HG03045 (cell line): ENCODE data around the gene EMP1.
"Not testable (repeated sequence)": the region's sequence is repeated elsewhere in the genome, so short reads cannot be mapped to it uniquely, and the experiment has no call there.

ENCODE experiments used
- ATAC-seq: cut with Tn5 transposase; IDR thresholded peaks from one replicate; pipeline ENCODE4 v1.9.1; 2021; ENCODE audit warnings: mild to moderate bottlenecking, moderate library complexity; ENCODE audit not compliant: unreplicated experiment

Gene EMP1

DNA sequence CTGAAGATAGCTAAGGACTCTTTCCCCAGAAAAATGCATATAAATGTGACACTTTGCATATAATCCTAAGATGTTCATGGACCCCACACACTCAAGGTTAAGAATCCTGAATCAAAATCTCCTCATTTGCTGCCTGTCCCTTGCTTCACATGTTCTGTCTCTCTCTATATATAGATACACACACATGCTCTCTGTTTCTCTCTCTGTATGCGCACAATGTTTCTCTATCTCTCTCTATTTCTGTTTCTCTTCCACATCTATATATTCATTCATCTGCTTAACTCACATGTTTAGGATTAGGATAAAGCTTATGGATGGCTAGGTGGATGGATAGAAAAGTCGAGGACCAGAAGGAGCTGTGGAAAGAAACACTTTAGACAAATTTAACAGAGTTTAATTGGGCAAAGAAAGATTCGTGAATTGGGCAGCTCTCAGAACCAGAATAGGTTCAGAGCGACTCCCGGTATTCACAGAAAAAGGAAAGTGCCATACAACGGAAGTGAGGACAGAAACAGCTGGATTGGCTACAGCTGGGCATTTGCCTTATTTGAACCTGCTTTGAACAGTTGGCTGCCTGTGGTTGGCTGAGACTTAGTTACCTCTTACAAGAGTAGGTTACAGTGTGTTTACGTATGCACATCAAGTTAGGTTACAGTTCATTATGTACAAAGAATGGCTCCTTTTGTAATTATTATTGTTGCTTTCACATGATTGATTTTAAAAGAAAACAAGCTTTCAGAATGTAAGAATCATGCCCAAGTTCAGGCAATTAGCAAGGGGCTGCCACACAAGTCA is 57.6 kb downstream of the EMP1 start:
- ATAC-seq: no peak

DNA sequence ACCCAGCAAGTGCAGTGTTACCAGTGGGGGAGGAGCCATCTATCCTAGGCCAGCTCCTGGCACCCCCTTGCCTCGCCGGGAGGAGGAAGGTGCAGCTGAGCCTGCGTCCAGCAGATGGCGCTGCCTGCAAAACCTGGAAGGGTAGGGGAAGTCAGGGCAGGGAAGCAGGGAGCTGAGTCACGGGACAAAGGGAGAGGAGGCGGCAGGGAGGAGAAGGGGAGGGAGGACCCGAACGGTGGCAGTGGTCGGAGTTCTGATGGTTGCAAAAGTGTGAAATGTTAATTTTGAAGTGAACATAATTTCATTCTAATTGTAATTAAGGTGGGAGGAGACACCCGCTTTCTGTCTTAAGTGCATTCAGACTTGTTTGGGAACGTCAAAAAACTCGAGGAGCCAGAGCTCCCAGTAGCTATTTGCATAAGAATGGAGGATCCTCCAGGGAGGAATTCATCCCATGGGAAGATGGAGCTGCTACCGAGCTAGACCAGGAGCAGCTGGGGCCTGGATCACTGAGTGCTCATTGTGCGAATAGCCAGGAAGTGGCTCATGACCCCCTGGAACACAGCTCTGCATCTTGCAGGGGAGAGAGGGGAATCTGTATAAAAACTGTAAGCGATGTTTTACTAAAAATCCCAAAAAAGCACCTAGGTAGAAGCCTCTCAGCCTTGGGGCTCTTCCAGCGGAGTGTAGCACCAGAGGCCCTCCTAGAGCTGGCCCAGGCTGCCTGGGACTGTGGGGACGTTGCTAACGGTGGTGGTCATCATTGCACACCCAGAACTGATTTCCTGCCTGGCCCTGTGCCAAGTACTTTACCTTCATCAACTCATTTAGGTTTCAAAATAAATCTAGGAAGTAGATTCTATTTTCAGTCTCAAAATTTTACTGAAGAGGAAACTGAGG is 59.5 kb downstream of the EMP1 start:
- ATAC-seq: peak; percentile 93

DNA sequence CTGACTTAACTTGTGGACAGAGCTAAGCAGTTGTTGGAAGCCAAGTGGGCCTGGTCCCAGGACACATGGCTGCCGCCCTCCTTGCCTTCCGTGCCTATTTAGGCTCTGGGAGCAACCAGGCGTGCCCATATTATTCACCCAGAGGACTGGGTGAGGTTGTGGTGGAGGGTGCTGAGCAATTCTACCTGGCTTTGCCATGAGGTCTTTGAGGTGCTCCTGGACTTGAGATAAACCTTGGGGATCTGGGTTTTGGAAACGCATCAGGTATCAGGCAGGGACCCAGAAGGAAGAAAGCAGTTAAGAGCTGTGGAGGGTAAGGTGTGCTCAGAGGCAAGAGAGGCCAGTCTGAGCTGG is 60.1 kb downstream of the EMP1 start:
- no peak for ATAC-seq

DNA sequence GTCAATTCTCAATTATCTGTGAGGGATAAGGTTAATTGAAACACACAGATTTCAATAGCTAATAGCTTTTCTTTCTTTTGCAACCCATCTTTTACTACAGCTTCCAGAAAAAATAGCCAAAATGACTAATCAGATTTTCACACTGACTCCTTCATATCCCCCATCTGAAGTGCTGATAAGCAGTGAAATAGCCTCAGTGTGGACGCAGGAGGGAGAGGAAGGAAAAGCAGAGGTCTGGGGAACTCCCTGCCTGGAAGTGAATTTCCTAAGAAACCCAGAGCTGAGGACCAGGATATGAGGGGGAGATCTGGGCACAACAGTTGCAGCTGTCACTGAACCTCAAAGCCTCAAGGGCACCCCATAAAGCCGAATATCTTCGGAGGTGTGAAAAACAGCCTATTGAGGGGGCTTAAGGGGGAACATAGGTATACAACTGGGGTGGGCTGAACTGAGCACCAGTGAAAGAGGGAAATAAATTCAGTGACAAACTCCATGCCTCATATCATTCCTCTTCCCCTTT is 60.9 kb downstream of the EMP1 start:
- no peak for ATAC-seq

DNA sequence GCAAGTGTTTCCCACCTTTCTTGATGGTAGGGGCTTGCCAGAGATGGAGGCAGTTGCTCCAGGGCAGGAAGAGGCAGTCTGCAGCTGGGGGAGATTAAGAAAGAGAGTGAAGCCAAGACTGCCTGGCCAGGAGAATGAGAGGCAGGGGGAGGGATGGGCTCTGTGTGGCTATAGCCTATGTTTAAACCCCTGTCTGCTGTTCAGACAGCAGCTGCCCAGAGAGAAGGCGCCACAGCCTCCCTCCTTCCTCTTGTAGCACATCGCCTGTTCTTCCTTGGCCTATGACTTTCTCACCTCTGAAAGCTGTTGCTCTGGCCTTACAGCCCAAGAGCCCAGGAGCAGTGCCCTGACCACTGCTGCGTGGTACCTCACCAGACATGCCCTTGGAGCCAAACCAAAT is 61.7 kb downstream of the EMP1 start:
- no peak for ATAC-seq

DNA sequence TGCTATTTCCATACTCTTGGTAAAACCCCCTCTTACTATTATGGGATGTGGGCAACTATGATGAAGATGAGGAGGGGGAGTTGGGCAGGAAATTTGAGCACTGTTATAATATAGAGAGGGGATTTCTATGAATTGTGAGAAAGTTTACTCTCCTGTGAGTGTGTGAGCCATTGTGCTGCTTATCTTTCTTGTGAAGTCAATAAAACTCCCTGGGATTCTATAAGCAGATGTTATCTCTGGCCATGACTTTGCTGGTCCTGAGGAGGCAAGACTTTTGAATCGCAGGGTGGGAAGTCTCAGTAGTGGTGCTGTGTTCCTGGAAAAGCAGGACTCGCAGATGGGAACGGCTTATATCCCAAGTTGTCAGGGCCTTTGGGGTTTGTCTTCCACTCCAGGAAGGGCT is 62.2 kb downstream of the EMP1 start:
- ATAC-seq: no peak

DNA sequence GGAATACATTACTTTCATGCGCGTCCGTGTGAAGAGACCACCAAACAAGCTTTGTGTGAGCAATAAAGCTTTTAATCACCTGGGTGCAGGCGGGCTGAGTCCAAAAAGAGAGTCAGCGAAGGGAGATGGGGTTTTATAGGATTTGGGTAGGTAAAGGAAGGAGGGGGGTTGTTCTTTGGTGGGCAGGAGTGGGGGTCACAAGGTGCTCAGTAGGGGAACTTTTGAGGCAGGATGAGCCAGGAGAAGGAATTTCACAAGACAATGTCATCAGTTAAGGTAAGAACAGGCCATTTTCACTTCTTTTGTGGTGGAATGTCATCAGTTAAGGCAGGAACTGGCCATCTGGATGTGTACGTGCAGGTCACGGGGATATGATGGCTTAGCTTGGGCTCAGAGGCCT is 63.1 kb downstream of the EMP1 start:
- ATAC-seq: not testable (repeated sequence)

DNA sequence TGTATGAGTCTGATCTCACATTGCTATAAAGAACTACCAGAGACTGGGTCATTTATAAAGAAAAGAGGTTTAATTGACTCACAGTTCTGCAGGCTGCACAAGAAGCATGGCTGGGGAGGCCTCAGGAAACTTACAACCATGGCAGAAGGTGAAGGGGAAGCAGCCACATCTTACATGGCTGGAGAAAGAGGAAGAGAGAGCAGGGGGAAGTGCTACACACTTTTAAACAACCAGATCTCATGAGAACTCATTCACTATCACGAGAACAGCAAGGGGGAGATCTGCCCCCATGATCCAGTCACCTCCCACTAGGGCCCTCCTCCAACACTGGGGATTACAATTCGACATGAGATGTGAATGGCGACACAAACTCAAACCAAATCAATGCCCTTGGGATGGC is 71.3 kb downstream of the EMP1 start:
- ATAC-seq: not testable (repeated sequence)

DNA sequence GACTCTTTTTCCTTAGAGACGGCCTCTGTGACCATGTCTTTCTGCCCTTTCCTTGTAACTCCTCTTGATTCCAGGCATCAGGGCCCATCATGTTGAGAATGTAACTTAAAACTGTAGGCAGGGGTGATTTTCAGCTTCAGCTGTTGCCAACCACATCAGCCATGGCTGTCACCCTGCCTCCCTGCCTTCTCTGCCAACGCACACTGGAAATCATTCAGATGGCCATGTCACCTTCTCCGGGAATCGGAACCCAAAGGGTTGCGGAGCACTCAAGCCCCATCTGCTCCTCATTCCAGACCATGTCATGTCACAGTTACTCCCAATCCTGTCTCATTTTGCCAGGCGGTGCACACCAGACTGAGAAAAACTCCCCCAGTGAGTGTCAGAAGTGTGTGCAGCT is 72.1 kb downstream of the EMP1 start:
- ATAC-seq: no peak
